22Rv1 (cell line): ENCODE results near the gene USP21.

ENCODE experiments used
- ZFX ChIP-seq: fragments of 450-650 bp; IDR thresholded peaks from 2 replicates; pipeline ENCODE4 v1.6.1; 2017; ENCODE audit warnings: antibody characterized with exemption, borderline replicate concordance
- TF ChIP-seq, protein P1 (sequence below): fragments of 450-650 bp; IDR thresholded peaks from 2 replicates; pipeline ENCODE4 v1.5.1; 2017; ENCODE audit warnings: mild to moderate bottlenecking

GRCh38 chr1:161111117-161111516, 48.2 kb upstream of the USP21 start:
- TF ChIP-seq, protein P1, sequence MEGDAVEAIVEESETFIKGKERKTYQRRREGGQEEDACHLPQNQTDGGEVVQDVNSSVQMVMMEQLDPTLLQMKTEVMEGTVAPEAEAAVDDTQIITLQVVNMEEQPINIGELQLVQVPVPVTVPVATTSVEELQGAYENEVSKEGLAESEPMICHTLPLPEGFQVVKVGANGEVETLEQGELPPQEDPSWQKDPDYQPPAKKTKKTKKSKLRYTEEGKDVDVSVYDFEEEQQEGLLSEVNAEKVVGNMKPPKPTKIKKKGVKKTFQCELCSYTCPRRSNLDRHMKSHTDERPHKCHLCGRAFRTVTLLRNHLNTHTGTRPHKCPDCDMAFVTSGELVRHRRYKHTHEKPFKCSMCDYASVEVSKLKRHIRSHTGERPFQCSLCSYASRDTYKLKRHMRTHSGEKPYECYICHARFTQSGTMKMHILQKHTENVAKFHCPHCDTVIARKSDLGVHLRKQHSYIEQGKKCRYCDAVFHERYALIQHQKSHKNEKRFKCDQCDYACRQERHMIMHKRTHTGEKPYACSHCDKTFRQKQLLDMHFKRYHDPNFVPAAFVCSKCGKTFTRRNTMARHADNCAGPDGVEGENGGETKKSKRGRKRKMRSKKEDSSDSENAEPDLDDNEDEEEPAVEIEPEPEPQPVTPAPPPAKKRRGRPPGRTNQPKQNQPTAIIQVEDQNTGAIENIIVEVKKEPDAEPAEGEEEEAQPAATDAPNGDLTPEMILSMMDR = no peak
- no peak for TF ChIP-seq ZFX
